Prostate gland (tissue), 2 donors: ENCODE data around the gene CRYBG3. TPM values are rescaled to one million over a fixed set of nuclear protein-coding genes. Genes with fewer than 3 reads are reported as not detected.

Source experiments
- DNase-seq: peaks from one replicate; pipeline ENCODE4 v3.0.0-alpha.2; 2019; ENCODE audit warnings: low spot score
- H3K27ac ChIP-seq, 2 donors: fragments of 200-600 bp; sonication (generic); 2 replicates each; pipeline ENCODE4 v1.5.1; 2017 to 2019
- H3K27me3 ChIP-seq: fragments of 200-600 bp; sonication (generic); replicated peaks from 2 replicates; pipeline ENCODE4 v1.5.1; 2019; ENCODE audit not compliant: insufficient read depth
- H3K36me3 ChIP-seq, 2 donors: fragments of 200-600 bp; sonication (generic); 1 replicate in 1 of 2; 2 replicates in 1 of 2; pipeline versions ENCODE4 v1.5.1 to v1.8.1; 2017 to 2019
- H3K4me1 ChIP-seq: fragments of 200-600 bp; sonication (generic); replicated peaks from 2 replicates; pipeline ENCODE4 v1.5.1; 2019
- H3K4me3 ChIP-seq, 2 donors: fragments of 200-600 bp; sonication (generic); 2 replicates each; pipeline ENCODE4 v1.5.1; 2017 to 2019
- H3K9me3 ChIP-seq: fragments of 200-600 bp; sonication (generic); 2 replicates; pipeline ENCODE4 v1.5.1; 2017
- POLR2A ChIP-seq: fragments of 450-650 bp; IDR thresholded peaks from one replicate; pipeline ENCODE4 v1.6.1; 2016; ENCODE audit warnings: antibody characterized with exemption, mild to moderate bottlenecking
- POLR2AphosphoS5 ChIP-seq: sonication (generic); formaldehyde crosslinking; IDR thresholded peaks from one replicate; pipeline ENCODE4 v1.6.1; 2017; ENCODE audit warnings: antibody characterized with exemption
- WGBS: methylation state at CpG from one replicate; pipeline ENCODE4 v1.1.5; 2018; 5-methylcytosine and 5-hydroxymethylcytosine counted together
- intact Hi-C: fragments of 100-400 bp; cut with DNase I; formaldehyde crosslinking; loops from one replicate; pipeline ENCODE4 v1.14.2; 2022
- total RNA-seq, 2 donors: library from RNA; depleted of rRNA; stranded (reverse); fragments of >200 nt; gene quantifications; one replicate each; pipeline ENCODE4 v1.1.0, GENCODE V29; 2016
- TF ChIP-seq, protein P1 (sequence below), 4 experiments: fragments of 200-600 bp in 2 of 4; fragments of 450-650 bp in 2 of 4; sonication (generic) in 2 of 4; IDR thresholded peaks; 1 replicate in 3 of 4; 2 replicates in 1 of 4; pipeline ENCODE4 v1.5.1; 2016 to 2019; ENCODE audit warnings: antibody characterized with exemption in 4 of 4, mild to moderate bottlenecking in 2 of 4, moderate library complexity in 2 of 4

Gene CRYBG3
- total RNA-seq, 2 donors from 2014 or later = 22.0 to 23.5 TPM

DNA sequence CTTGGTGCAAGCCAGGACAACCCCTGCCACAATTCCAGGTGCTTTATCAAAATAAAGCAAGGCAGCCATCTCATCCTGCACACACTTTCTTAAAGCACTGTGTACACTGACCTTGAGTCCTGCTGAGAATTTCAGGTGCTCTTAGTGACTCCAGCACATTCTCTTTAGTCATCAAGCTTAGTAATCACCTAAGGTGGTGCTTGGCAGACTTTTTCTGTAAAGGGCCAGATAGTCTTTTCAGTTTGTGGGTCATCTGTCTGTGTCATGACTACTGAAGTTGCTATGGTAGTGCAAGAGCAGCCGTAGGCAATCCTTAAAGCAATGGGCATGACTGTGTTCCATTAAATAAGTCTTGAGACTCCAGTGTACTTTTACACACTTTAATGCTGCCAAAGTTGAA is 114.0 kb downstream of the CRYBG3 start:
- H3K4me1 ChIP-seq = no peaks in the 10 kb centered on the region
- no peak overlapping the region for H3K27ac ChIP-seq
- no peaks in the 10 kb centered on the region for H3K9me3 ChIP-seq
- no peaks in the 10 kb centered on the region for H3K27me3 ChIP-seq
- H3K4me3 ChIP-seq = no peak overlapping the region
- no peaks in the 10 kb centered on the region for H3K36me3 ChIP-seq
- WGBS = 93% methylated on average over 1 of the region's 1 CpG
- DNase-seq = no peak
- intact Hi-C loops = no loop called here
- TF ChIP-seq POLR2AphosphoS5 (no peak), POLR2A (no peak)
- TF ChIP-seq, protein P1, sequence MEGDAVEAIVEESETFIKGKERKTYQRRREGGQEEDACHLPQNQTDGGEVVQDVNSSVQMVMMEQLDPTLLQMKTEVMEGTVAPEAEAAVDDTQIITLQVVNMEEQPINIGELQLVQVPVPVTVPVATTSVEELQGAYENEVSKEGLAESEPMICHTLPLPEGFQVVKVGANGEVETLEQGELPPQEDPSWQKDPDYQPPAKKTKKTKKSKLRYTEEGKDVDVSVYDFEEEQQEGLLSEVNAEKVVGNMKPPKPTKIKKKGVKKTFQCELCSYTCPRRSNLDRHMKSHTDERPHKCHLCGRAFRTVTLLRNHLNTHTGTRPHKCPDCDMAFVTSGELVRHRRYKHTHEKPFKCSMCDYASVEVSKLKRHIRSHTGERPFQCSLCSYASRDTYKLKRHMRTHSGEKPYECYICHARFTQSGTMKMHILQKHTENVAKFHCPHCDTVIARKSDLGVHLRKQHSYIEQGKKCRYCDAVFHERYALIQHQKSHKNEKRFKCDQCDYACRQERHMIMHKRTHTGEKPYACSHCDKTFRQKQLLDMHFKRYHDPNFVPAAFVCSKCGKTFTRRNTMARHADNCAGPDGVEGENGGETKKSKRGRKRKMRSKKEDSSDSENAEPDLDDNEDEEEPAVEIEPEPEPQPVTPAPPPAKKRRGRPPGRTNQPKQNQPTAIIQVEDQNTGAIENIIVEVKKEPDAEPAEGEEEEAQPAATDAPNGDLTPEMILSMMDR (IDR thresholded peaks at IDR 0.05) = no peak

DNA sequence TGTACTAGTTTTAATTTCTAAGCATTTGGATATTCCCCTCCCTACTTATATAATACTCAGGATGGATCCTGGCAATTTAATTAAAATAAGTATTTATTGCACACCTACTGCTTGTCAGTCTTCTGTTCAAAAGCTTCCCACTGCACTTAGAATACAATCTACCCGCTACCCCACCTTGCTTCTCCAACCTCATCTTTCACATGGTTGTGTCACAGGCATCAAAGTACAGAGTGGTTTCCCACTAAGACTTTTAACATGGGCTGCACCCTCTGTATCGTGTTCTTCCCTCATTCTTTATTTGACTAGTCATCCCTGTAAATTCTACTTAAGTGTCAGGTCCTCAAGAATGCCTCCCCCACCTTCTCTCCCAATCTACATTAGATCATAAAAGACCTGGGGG is 115.4 kb downstream of the CRYBG3 start:
- H3K9me3 ChIP-seq = no peaks in the 10 kb centered on the region
- no peak overlapping the region for H3K27ac ChIP-seq
- H3K4me1 ChIP-seq = no peaks in the 10 kb centered on the region
- intact Hi-C loops = no loop called here
- H3K4me3 ChIP-seq = no peak overlapping the region
- DNase-seq = no peak
- H3K27me3 ChIP-seq = no peaks in the 10 kb centered on the region
- H3K36me3 ChIP-seq = no peaks in the 10 kb centered on the region
- 75% methylated on average over 2 of the region's 2 CpGs for WGBS
- TF ChIP-seq POLR2AphosphoS5 = no peak
- TF ChIP-seq, protein P1 (IDR thresholded peaks at IDR 0.05) = no peak

DNA sequence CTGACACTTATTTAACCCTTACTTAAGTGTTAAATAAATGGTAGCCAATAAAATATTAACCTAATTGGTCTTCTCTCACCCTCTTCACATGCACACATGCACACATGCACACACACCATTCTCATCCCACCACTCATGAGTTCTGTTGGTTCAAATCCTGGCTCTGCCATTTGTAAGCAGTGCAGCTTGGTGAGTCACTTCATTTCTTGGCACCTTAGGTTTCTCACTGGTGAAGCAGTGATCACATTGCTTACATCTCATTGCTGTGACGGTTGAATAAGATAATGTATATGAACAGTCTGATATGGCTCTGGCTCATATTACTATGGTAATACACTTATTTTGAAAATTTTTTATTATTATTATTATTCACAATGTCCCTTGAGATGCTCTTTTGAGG is 116.6 kb downstream of the CRYBG3 start:
- intact Hi-C loops = no loop called here
- WGBS = 96% methylated on average over 1 of the region's 1 CpG
- H3K9me3 ChIP-seq = no peaks in the 10 kb centered on the region
- DNase-seq = no peak
- no peak overlapping the region for H3K4me3 ChIP-seq
- H3K36me3 ChIP-seq = no peaks in the 10 kb centered on the region
- H3K4me1 ChIP-seq = no peaks in the 10 kb centered on the region
- no peak overlapping the region for H3K27ac ChIP-seq
- TF ChIP-seq POLR2AphosphoS5 (no peak), POLR2A (no peak)
- TF ChIP-seq, protein P1 (IDR thresholded peaks at IDR 0.05) = no peak
- no peaks in the 10 kb centered on the region for H3K27me3 ChIP-seq

DNA sequence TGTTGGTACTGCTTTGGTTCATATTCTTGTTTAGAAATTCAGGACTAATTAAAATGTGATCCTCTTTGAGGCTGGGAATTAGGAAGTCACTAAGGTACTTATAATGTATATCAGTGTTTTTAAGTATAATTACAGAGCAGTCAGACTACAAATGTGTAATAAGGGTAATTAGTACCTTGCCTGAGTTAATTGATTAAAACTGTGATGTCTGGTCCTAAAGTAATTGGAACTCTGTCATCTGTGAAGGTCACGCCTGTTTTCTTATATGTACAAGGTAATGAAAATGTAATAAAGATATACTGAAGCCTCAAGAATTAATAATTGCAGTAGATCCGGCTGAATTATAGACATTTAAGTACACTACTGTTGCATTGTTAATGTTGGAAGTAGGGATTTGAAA is 117.6 kb downstream of the CRYBG3 start:
- Histone ChIP-seq H3K27ac (no peak overlapping the region), H3K36me3 (no peaks in the 10 kb centered on the region), H3K9me3 (no peaks in the 10 kb centered on the region), H3K27me3 (no peaks in the 10 kb centered on the region), H3K4me3 (no peak overlapping the region), H3K4me1 (no peaks in the 10 kb centered on the region)
- TF ChIP-seq, protein P1 (IDR thresholded peaks at IDR 0.05) = no peak
- TF ChIP-seq POLR2A (no peak), POLR2AphosphoS5 (no peak)
- 87% methylated on average over 2 of the region's 2 CpGs for WGBS
- intact Hi-C loops = no loop called here
- DNase-seq = no peak

DNA sequence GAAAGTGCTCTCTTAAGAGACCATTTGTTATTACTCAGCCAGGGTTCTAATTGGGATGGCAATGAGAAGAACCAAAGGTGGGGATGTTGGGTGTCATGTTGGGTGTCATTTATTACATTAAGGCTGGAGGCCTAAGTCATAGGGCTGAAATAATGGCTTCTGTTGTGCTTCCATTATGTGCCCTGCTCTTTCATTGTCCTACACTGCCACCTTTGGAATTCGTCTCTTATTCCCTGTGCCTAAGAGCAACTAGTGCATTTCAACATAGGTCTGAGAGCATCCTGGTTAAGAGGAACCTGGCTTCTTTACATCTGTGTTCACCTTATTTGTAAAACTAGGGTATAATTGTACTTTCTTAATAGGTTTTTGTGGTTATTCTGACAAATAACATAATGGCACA is 118.2 kb downstream of the CRYBG3 start:
- TF ChIP-seq, protein P1 (IDR thresholded peaks at IDR 0.05) = peak in 1 of 4 experiments; percentile 4
- no peak for TF ChIP-seq POLR2A
- DNase-seq = no peak
- Histone ChIP-seq H3K4me1 (no peaks in the 10 kb centered on the region), H3K27ac (no peak overlapping the region), H3K27me3 (no peaks in the 10 kb centered on the region), H3K4me3 (no peak overlapping the region), H3K36me3 (no peaks in the 10 kb centered on the region), H3K9me3 (no peaks in the 10 kb centered on the region)
- intact Hi-C loops = no loop called here
- WGBS = 59% methylated on average over 1 of the region's 1 CpG
